Endodermal cell (in vitro differentiated cells): ENCODE measurements around the gene GRIK3. TPM values are rescaled to one million over a fixed set of nuclear protein-coding genes. Genes with fewer than 3 reads are reported as not detected.

Experiments
- DNase-seq: peaks from one replicate; pipeline ENCODE4 v3.0.0-alpha.2; 2017
- H3K27ac ChIP-seq: 2 replicates; pipeline ENCODE4 v1.5.1; 2013; ENCODE audit warnings: mild to moderate bottlenecking, low read depth, low read length, moderate library complexity
- H3K27me3 ChIP-seq: 2 replicates; pipeline ENCODE4 v1.6.1; 2013; ENCODE audit warnings: mild to moderate bottlenecking, low read length, moderate library complexity; ENCODE audit not compliant: insufficient read depth, control insufficient read depth, poor library complexity, severe bottlenecking
- H3K36me3 ChIP-seq: 2 replicates; pipeline ENCODE4 v1.7.0; 2013; ENCODE audit warnings: mild to moderate bottlenecking, low read length, moderate library complexity; ENCODE audit not compliant: control insufficient read depth, insufficient read depth
- H3K4me1 ChIP-seq: one replicate; pipeline ENCODE4 v1.7.0; 2013; ENCODE audit warnings: low read length; ENCODE audit not compliant: control insufficient read depth, insufficient read depth
- H3K4me3 ChIP-seq: 2 replicates; pipeline ENCODE4 v1.5.1; 2013; ENCODE audit warnings: mild to moderate bottlenecking, low read length, moderate library complexity
- H3K9ac ChIP-seq: 2 replicates; pipeline ENCODE4 v1.6.1; 2013; ENCODE audit warnings: mild to moderate bottlenecking, low read length, moderate library complexity; ENCODE audit not compliant: poor library complexity, severe bottlenecking; ENCODE audit errors: extremely low read depth
- H3K9me3 ChIP-seq: 2 replicates; pipeline ENCODE4 v1.6.1; 2013; ENCODE audit warnings: mild to moderate bottlenecking, low read length, moderate library complexity; ENCODE audit not compliant: control insufficient read depth
- H3K27ac Mint-ChIP-seq: 2 replicates; pipeline ENCODE4 v1.8.0; 2020; ENCODE audit warnings: mixed read lengths
- H3K27me3 Mint-ChIP-seq: 2 replicates; pipeline ENCODE4 v1.8.0; 2021; ENCODE audit warnings: mild to moderate bottlenecking, mixed read lengths; ENCODE audit not compliant: insufficient read depth
- H3K36me3 Mint-ChIP-seq: 2 replicates; pipeline ENCODE4 v1.8.0; 2020; ENCODE audit warnings: low read depth, mixed read lengths
- H3K4me1 Mint-ChIP-seq: 2 replicates; pipeline ENCODE4 v1.8.0; 2020; ENCODE audit warnings: mixed read lengths
- H3K4me3 Mint-ChIP-seq: 2 replicates; pipeline ENCODE4 v1.8.0; 2020; ENCODE audit warnings: mild to moderate bottlenecking, moderate library complexity, mixed read lengths
- H3K9me3 Mint-ChIP-seq: 2 replicates; pipeline ENCODE4 v1.8.0; 2020; ENCODE audit warnings: mild to moderate bottlenecking, mixed read lengths
- CTCF ChIP-seq: fragments of 200-600 bp; sonication (generic); conservative IDR thresholded peaks from 2 replicates; pipeline ENCODE4 v1.5.0; 2021; ENCODE audit warnings: antibody characterized with exemption, mild to moderate bottlenecking
- WGBS, 2 experiments: methylation state at CpG; one replicate each; pipeline versions ENCODE4 v1.1.5 to v1.1.7; 2013; ENCODE audit warnings: missing lambda C conversion rate in 2 of 2, mixed read lengths in 1 of 2; ENCODE audit not compliant: insufficient coverage in 1 of 2, insufficient read length in 1 of 2; 5-methylcytosine and 5-hydroxymethylcytosine counted together
- total RNA-seq, 2 donors: library from RNA; stranded (reverse); fragmentation: NEBNext Ultra II Directional in 1 of 2; extraction: Animal tissue kit (Norgen Biotek cat#: 25700) in 1 of 2; gene quantifications; 2 replicates in 1 of 2; 3 replicates in 1 of 2; pipeline ENCODE4 v1.2.1, GENCODE V29; 2021

GRIK3 gene
- total RNA-seq, 2 donors from 2014 or later: 13.4 to 32.4 TPM

GRCh38 chr1:36966242-36966641 is 68.1 kb downstream of the GRIK3 start:
- no peak overlapping the region for H3K9ac ChIP-seq
- no peak overlapping the region for H3K4me3 ChIP-seq
- no peak overlapping the region for H3K27ac Mint-ChIP-seq
- H3K4me1 Mint-ChIP-seq: peaks cover 10% of the 10 kb centered on the region
- peaks cover 10% of the 10 kb centered on the region for H3K27me3 Mint-ChIP-seq
- H3K4me1 ChIP-seq: peaks cover 3% of the 10 kb centered on the region
- no peaks in the 10 kb centered on the region for H3K36me3 ChIP-seq
- peak; percentile 91 for DNase-seq
- no peaks in the 10 kb centered on the region for H3K36me3 Mint-ChIP-seq
- H3K9me3 ChIP-seq: no peaks in the 10 kb centered on the region
- no peaks in the 10 kb centered on the region for H3K27me3 ChIP-seq
- no peak for TF ChIP-seq CTCF
- no peak overlapping the region for H3K27ac ChIP-seq
- WGBS, 2 experiments: 30 to 56% methylated on average over 2 to 3 of the region's 3 CpGs
- no peaks in the 10 kb centered on the region for H3K9me3 Mint-ChIP-seq
- H3K4me3 Mint-ChIP-seq: no peak overlapping the region

- TF ChIP-seq CTCF: no peak
- DNase-seq: no peak
- Histone ChIP-seq H3K9me3 (no peaks in the 10 kb centered on the region), H3K9ac (no peak overlapping the region), H3K4me1 (peaks cover 3% of the 10 kb centered on the region), H3K4me3 (no peak overlapping the region), H3K27me3 (no peaks in the 10 kb centered on the region), H3K36me3 (no peaks in the 10 kb centered on the region), H3K27ac (no peak overlapping the region)
- H3K9me3 Mint-ChIP-seq: no peaks in the 10 kb centered on the region
- no peaks in the 10 kb centered on the region for H3K36me3 Mint-ChIP-seq
- H3K27me3 Mint-ChIP-seq: peaks cover 10% of the 10 kb centered on the region
- H3K4me3 Mint-ChIP-seq: no peak overlapping the region
- WGBS, 2 experiments: 84 to 91% methylated on average over 11 of the region's 11 CpGs
- H3K27ac Mint-ChIP-seq: no peak overlapping the region
- peaks cover 10% of the 10 kb centered on the region for H3K4me1 Mint-ChIP-seq
Observed at GRCh38 chr1:36965275-36966159, 68.8 kb downstream of the GRIK3 start.

GRCh38 chr1:36964830-36965229 is 69.5 kb downstream of the GRIK3 start:
- H3K4me1 ChIP-seq: peaks cover 3% of the 10 kb centered on the region
- no peak for TF ChIP-seq CTCF
- 74 to 89% methylated on average over 6 to 8 of the region's 8 CpGs for WGBS, 2 experiments

More at GRCh38 chr1:36964830-36965229, 69.5 kb downstream of the GRIK3 start:
- peaks cover 10% of the 10 kb centered on the region for H3K4me1 Mint-ChIP-seq
- DNase-seq: no peak
- no peak overlapping the region for H3K27ac Mint-ChIP-seq
- H3K27me3 ChIP-seq: no peaks in the 10 kb centered on the region
- H3K4me3 Mint-ChIP-seq: no peak overlapping the region
- H3K4me3 ChIP-seq: no peak overlapping the region
- H3K9me3 Mint-ChIP-seq: no peaks in the 10 kb centered on the region
- no peaks in the 10 kb centered on the region for H3K36me3 Mint-ChIP-seq
- peaks cover 10% of the 10 kb centered on the region for H3K27me3 Mint-ChIP-seq
- H3K27ac ChIP-seq: no peak overlapping the region
- H3K36me3 ChIP-seq: no peaks in the 10 kb centered on the region
- H3K9me3 ChIP-seq: no peaks in the 10 kb centered on the region
- no peak overlapping the region for H3K9ac ChIP-seq
